HUDEP-2 (cell line): Measurements from ENCODE around the gene INPP5K.

ENCODE experiments used
- DNase-seq, 76 experiments: peaks; one replicate each; lab custom pipeline; 2025; ENCODE audit not compliant: unreplicated experiment in 76 of 76; lab: John Stamatoyannopoulos, UW

Gene INPP5K

GRCh38 chr17:1516388-1517161 lies at the start of gene INPP5K:
Gene INPP5K (minus strand): TSS chr17:1516612. CDS start chr17:1516499, 113 bp downstream.
- DNase-seq = peak in 75 of 76 experiments; percentile 38 to 98 (median 95)

DNA sequence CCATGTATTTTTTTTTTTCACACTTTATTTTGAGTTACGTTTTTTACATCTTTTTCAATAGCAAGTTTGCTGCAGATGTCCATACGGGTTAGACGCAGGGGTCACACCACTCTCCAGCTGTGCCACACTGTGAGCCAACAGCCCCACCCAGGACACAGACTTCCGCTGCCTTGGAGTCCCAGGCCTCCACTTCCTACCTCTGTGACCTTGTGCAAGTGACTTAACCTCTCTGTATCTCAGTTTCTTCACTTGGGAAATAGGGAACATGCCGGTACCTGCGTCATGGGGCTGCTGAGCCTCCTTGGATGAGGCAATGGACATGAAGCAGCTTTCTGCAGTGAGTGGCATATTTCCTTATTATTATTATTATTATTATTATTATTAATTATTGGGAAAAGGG lies 49.5 kb upstream of the INPP5K start:
- DNase-seq = peak in 1 of 76 experiments; percentile 7

DNA sequence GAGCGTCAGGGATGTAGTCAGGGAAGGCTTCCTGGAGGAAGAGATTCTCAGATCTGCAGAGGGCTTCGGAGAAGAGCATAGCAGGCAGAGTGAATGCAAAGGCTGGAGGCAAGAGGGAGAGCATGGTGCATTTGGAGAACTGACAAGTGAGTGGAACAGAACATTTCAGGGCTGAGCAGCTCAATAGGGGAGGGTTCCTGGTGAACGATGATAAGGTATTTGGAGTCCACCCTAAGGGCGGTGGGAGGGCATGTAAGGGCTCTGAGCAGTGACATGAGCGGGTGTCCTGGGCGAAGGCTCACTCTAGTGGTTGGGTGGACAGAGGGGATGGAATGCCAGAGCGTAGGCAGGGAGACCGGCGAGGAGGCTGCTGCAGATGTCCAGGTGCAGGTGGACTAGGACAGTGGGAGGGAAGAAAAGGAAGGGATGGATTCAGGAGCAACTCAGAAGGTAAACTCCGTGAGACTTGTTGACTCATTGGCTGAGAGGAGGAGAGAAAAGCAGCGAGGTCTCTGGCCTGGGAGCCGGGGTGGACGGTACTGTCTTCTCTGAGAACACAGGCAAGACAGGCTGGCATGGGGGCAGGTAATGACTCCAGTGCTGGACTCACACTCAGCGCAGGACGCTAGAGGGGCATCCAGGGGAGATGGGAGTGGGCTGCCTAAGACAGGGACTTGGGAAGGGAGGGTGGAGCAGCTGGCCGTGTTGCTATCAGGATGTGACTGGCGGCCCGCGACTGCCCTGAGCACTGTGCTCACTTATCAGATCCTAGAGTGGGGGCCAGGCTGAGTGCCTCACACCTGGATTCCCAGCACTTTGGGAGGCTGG lies 47.6 kb upstream of the INPP5K start:
- DNase-seq = peak in 75 of 76 experiments; percentile 49 to 96 (median 88)

GRCh38 chr17:1563471-1563785 lies 47.0 kb upstream of the INPP5K start:
- DNase-seq = peak in 8 of 76 experiments; percentile 22 to 48 (median 31)

DNA sequence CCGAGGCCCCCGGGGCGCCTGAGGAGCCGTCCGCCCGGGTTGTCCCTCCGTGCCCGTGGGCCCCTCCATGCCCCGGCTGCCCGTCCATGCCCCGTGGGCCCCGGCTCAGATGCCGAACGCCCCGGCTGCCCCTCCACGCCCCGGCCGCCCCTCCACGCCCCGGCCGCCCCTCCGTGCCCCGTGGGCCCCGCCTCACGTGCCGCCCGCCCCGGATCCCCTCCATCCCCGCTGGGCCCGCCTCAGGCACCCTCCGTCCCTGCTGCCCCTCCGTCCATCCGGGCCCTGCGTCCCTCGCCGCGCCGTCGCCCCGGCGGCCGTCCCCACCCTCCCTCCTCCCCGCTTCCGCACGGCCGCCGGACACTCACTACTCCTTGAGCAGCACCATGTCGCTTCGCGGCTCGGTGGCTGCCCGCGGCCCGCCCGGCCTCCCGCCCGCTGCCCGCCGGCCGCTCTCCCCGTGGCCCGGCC lies 45.8 kb upstream of the INPP5K start:
- peak in 4 of 76 experiments; percentile 23 to 57 (median 52) for DNase-seq

- peak in 2 of 76 experiments; percentile 8 to 29 for DNase-seq
These were observed 45.2 kb upstream of the INPP5K start for GRCh38 chr17:1561420-1562175.

- peak in 1 of 76 experiments; percentile 12 for DNase-seq
These were observed 44.5 kb upstream of the INPP5K start for GRCh38 chr17:1560858-1561355.

DNA sequence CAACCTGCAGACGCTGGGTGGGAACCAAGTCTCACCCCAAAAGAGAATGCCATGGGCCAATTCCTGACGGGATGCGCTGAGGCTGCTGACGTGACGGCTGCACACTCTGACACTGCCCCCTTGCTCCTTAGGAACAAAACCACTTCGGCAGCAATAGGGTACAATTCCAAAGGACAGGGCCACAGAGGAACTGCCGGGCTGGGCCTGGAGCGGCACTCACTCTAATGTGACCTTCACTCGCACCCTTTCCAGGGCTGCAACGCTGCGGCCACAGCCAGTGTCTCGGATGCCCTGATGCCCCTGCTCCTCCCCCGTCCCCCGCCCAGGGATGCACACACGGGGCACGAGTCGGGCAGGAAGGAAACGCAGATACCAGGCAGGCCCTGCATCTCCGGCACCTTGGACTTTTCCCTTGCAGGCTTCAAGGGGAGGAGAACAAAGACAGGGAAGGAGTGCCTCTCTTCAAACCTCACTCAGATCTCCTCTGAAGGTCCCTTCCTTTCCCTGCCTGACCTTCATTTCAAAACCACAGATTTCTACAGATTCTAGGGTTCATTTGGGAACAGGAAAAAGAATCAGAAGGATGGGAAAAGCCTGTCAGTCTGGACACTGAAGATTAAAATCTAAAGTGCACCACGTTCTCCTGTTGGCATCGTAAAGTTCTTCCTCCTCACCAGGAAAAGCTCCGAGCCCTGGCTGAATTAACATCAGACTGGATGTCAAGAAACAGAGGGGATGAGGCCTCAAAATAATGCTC lies 43.9 kb upstream of the INPP5K start:
- DNase-seq = no peak

DNA sequence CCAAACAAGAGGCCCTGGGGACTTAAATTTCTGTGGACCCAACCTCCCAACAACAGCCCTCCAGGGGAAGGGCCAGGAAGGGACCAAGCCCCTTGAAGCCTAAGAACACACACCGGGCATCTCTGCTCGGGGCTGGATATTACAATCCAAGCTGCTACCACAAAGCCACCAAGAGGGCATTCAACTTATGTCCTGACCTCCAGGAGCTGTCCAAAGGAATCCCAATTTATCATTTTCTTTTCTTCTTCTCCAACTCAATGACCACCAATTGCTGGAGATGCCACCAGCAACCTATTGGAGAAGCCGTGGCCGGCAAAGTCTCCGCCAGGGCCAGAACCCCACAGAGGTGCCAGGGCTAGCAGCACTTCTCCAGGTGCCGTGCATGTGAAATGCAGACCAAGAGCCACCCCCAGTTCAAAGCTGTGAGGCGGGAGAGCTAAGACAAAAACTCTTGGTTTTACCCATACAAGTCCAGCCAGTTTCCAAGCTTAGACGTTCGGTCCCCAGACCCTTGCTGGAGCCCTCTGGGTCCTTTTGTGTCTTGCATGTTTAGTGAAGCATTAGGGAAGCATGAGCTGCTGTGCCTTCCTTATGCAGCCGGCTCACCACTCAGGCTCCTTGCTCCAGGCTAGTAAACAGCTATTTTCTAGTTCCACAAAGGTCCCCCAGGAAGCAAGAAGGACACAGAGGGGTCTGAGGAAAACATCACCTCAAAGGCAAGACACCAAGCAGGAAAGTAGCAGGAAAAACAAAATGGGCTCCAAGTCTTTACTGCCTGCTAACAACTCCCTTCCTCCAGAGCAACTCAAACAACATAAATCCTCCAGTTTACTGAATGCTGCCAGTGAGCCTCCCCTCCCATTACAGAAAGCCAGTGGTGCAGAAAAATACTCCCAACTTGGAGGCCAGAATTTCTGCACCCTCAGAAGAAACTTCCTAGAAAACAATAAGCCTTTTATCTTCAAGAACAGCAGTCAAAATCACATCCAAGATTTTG lies 42.9 kb upstream of the INPP5K start:
- no peak for DNase-seq

- no peak for DNase-seq
These were observed 42.0 kb upstream of the INPP5K start for GRCh38 chr17:1558401-1558800.

DNA sequence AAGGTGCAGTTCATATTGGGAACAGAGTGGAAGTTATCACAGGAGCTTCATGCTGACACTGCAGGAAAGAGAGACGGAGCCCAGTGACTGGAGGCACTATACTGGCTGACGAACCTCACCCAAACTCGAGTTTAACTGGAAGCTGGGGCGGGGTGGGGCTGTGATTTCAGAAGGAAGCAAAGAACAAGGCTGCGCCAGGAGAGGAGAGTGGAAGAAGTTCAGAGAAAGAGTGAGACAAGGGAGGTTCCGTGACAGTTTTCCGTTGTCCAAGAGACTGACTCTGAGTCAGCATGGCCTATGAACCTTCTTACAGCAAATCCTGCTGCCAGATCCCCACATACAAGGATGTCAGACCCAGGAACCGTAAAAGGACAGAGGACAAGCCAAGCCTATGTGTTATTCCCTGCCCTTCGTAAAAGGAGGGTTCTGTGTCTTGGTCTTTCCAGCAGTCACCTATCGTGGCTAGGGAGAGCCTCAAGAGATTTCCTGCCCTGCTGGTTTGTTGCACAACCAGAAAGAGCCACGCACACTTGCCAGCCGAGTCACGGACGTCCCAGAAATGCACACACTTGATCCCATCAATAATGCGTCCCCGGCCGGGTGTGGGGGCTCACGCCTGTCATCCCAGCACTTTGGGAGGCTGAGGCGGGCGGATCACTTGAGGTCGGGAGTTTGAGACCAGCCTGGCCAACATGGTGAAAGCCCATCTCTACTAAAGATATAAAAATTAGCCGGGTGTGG lies 41.1 kb upstream of the INPP5K start:
- no peak for DNase-seq

DNA sequence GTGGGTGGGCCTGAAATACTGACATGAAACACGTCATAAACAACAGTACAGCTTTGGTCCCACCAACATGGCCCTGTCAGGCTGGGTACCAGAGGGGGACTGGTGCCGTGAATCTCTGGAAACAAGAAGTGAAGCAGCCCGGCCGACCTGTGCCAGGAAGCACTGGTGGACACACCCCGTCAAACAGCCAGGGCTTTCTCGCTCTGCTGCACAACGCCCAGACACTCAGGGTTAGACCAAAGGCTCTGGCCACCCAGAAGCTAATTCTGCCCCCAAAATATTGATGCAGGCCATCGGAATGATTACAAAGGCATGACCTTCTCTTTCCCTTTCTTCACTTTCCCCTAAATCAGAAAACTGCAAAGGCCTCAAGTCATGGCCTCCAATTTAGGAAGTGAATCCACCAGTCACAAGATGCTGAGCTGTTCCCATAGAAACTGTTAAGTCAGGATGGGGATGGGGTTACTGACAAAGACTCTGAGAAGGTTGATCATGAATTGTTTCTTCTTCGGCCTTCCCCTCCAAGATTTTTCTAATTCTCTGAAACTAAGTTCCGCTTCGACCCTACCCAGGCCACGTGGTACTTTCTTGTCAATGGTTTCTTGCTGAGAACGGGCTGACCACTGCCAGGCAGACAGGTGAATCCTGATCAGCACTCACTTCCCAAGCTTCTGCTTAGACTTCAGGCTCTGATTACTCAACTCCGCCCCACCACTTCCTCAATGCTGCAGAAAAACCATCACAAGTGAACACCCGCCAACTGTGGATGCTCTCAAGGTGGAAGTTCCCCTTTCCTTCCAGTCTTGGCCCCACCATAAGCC lies 39.4 kb upstream of the INPP5K start:
- no peak for DNase-seq

- DNase-seq = peak in 19 of 76 experiments; percentile 5 to 35 (median 20)
These were observed 38.5 kb upstream of the INPP5K start for GRCh38 chr17:1554751-1555540.

DNA sequence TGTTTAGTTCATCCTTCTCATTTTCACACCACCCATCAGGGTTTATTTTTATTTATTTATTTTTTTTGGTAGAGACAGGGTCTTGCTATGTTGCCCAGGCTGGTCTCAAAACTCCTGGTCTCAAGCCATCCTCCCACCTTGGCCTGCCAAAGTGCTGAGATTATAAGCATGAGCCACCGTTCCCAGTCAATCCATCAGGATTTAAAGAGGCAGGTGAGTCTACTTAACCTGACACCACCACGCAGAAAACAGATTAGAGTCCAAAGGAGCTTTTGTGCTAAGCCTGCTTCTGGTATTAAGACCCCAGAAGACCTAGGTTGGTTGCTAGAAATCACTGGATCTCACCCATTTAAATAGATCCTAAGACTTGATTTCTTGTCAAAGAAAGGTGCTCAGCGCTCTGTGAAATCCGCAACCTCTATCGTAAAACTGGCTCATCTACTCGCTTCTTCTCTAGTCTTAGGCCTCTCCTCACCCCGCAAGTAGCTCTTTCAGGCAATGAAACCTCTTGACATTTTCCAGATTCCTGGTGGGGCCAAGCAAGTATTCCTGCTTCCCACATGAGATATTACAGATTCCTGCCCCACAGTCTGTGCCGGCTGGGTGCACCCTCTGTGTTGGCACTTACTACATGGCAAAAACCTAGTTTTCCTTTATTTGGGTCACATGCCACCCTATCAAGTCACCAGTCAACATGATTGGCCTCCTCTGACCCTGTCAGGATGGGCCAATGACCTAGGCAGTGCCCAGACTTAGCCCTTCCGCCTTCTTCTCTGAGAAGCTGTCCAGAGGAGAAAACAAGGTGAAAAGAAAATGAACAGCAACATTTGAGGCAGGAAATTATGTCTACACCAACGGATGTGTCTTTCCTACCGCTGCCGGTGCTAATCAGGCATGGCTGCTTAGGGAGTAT lies 37.2 kb upstream of the INPP5K start:
- no peak for DNase-seq

DNA sequence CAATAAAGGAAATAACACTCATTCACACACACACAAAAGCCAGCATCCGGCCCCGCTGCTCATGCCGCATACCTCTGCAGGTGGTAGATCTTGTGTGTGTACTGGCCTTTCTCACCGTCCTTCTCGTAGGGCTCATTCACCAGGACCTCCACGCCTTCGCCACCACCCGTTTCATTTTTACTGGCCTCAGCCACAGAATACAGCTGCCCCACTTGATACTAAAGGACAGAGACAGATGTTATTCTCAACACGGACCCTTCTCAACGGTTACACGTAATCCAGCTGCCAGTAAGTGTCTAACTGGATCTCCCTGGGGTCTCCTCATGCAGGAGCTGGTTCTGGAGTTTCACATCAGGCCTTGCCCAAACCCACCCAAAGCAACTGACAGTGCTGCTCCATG lies 36.5 kb upstream of the INPP5K start:
- no peak for DNase-seq

- DNase-seq = no peak
These were observed 35.3 kb upstream of the INPP5K start for GRCh38 chr17:1551741-1552140.
